Nucleus accumbens (tissue), 56 donors: ENCODE measurements around the gene ECT2.
"Not testable (repeated sequence)": the region's sequence is repeated elsewhere in the genome, so short reads cannot be mapped to it uniquely, and the experiment has no call there.

Experiments used
- DNase-seq, 56 donors: peaks; one replicate each; lab custom pipeline; 2025; lab: John Stamatoyannopoulos, UW

ECT2 gene

GRCh38 chr3:172750368-172751174 is at the start of gene ECT2:
TSS of gene ECT2 (plus strand) at chr3:172750726. CDS start at chr3:172754531, 3,805 bp downstream.
- peak; percentile 67 to 99 (median 97) for DNase-seq

- no peak for DNase-seq
These were observed 49.5 kb upstream of the ECT2 start for GRCh38 chr3:172700936-172701455.

- no peak for DNase-seq
These were observed 48.8 kb upstream of the ECT2 start for GRCh38 chr3:172701751-172702150.

- DNase-seq: no peak
These were observed 48.3 kb upstream of the ECT2 start for GRCh38 chr3:172702256-172702655.

- not testable (repeated sequence) for DNase-seq
These were observed 47.8 kb upstream of the ECT2 start for GRCh38 chr3:172702731-172703130.

GRCh38 chr3:172704001-172704400 is 46.5 kb upstream of the ECT2 start:
- peak in 14 of 56 donors; percentile 1 to 55 (median 16) for DNase-seq

- DNase-seq: no peak
These were observed 45.4 kb upstream of the ECT2 start for GRCh38 chr3:172705170-172705569.

GRCh38 chr3:172707030-172707429 is 43.5 kb upstream of the ECT2 start:
- DNase-seq: no peak

- DNase-seq: no peak
These were observed 42.6 kb upstream of the ECT2 start for GRCh38 chr3:172707967-172708366.

- no peak for DNase-seq
These were observed 41.4 kb upstream of the ECT2 start for GRCh38 chr3:172708921-172709773.

- peak in 33 of 56 donors; percentile 2 to 48 (median 23) for DNase-seq
These were observed 40.5 kb upstream of the ECT2 start for GRCh38 chr3:172709774-172710663.

- peak; percentile 33 to 92 (median 77) for DNase-seq
These were observed 39.7 kb upstream of the ECT2 start, which contains the start of gene NCEH1 for GRCh38 chr3:172710664-172711453. TSS of gene NCEH1 (minus strand) at chr3:172711067. CDS start at chr3:172710984, 83 bp downstream.

- DNase-seq: no peak
These were observed 39.1 kb upstream of the ECT2 start for GRCh38 chr3:172711454-172711795.

- no peak for DNase-seq
These were observed 37.2 kb upstream of the ECT2 start for GRCh38 chr3:172713316-172713715.

GRCh38 chr3:172716476-172716875 is 34.0 kb upstream of the ECT2 start:
- peak in 10 of 56 donors; percentile 1 to 17 (median 10) for DNase-seq

GRCh38 chr3:172717493-172718088 is 32.9 kb upstream of the ECT2 start:
- no peak for DNase-seq

GRCh38 chr3:172722536-172723040 is 27.9 kb upstream of the ECT2 start:
- DNase-seq: not testable (repeated sequence)

- no peak for DNase-seq
These were observed 24.1 kb upstream of the ECT2 start for GRCh38 chr3:172726380-172726779.

- no peak for DNase-seq
These were observed 15.5 kb upstream of the ECT2 start for GRCh38 chr3:172735014-172735413.
